Common myeloid progenitor, CD34-positive (primary cell): ENCODE data around the gene TRIM74. TPM values are rescaled to one million over a fixed set of nuclear protein-coding genes. Genes with fewer than 3 reads are reported as not detected.
"Not testable (repeated sequence)": the region's sequence is repeated elsewhere in the genome, so short reads cannot be mapped to it uniquely, and the experiment has no call there.

Experiments
- CTCF ChIA-PET: fragments of 350-600 bp; sonication (Branson Sonifier 250); formaldehyde crosslinking; loops from one replicate; lab custom pipeline; 2021; ENCODE audit warnings: antibody characterized with exemption; lab: Charles Lee
- POLR2A ChIA-PET: fragments of 350-600 bp; sonication (Branson Sonifier 250); formaldehyde crosslinking; loops from one replicate; lab custom pipeline; 2021; ENCODE audit warnings: antibody characterized with exemption; lab: Charles Lee
- DNase-seq, 3 donors: peaks; one replicate each; pipeline versions ENCODE4 v3.0.0 to v3.0.0-alpha.2; 2013
- H3K27ac ChIP-seq, 2 experiments: 1 replicate in 1 of 2; 2 replicates in 1 of 2; pipeline ENCODE4 v1.7.0; 2013; ENCODE audit warnings: inconsistent platforms in 2 of 2, low read length in 2 of 2, mild to moderate bottlenecking in 2 of 2, low read depth in 1 of 2, moderate library complexity in 1 of 2; ENCODE audit not compliant: severe bottlenecking in 2 of 2, insufficient read depth in 1 of 2, poor library complexity in 1 of 2
- H3K27me3 ChIP-seq, 5 experiments: replicated peaks in 2 of 5; 1 replicate in 3 of 5; 2 replicates in 2 of 5; pipeline versions ENCODE4 v1.6.1 to v1.7.0; 2013; ENCODE audit warnings: low read length in 4 of 5, mild to moderate bottlenecking in 2 of 5, moderate library complexity in 2 of 5, inconsistent platforms in 1 of 5; ENCODE audit not compliant: insufficient read depth in 5 of 5, control insufficient read depth in 4 of 5
- H3K36me3 ChIP-seq, 4 experiments: 1 replicate in 2 of 4; 2 replicates in 2 of 4; pipeline versions ENCODE4 v1.6.1 to v1.7.0; 2013; ENCODE audit warnings: low read length in 3 of 4, control low read depth in 1 of 4, mild to moderate bottlenecking in 1 of 4; ENCODE audit not compliant: control insufficient read depth in 4 of 4, insufficient read depth in 4 of 4
- H3K4me1 ChIP-seq, 4 experiments: 1 replicate in 3 of 4; 2 replicates in 1 of 4; pipeline versions ENCODE4 v1.6.1 to v1.7.1; 2013; ENCODE audit warnings: low read length in 3 of 4, mild to moderate bottlenecking in 3 of 4, control low read depth in 1 of 4, inconsistent platforms in 1 of 4, moderate library complexity in 1 of 4; ENCODE audit not compliant: control insufficient read depth in 4 of 4, insufficient read depth in 4 of 4; ENCODE audit errors: control extremely low read depth in 1 of 4
- H3K4me3 ChIP-seq, 7 experiments: 1 replicate in 4 of 7; 2 replicates in 3 of 7; pipeline versions ENCODE4 v1.5.1 to v1.7.0; 2013; ENCODE audit warnings: mild to moderate bottlenecking in 7 of 7, low read length in 6 of 7, moderate library complexity in 6 of 7, inconsistent platforms in 2 of 7, low read depth in 2 of 7, control low read depth in 1 of 7; ENCODE audit not compliant: insufficient read depth in 4 of 7, control insufficient read depth in 1 of 7; ENCODE audit errors: extremely low read depth in 1 of 7
- H3K9me3 ChIP-seq, 5 experiments: 1 replicate in 4 of 5; 2 replicates in 1 of 5; pipeline versions ENCODE4 v1.6.1 to v1.7.1; 2013; ENCODE audit warnings: low read length in 4 of 5, mild to moderate bottlenecking in 2 of 5, inconsistent platforms in 1 of 5, low read depth in 1 of 5, moderate library complexity in 1 of 5; ENCODE audit not compliant: control insufficient read depth in 4 of 5, insufficient read depth in 2 of 5; ENCODE audit errors: control extremely low read depth in 1 of 5
- WGBS: methylation state at CpG from one replicate; pipeline ENCODE4 v1.1.5; 2013; ENCODE audit not compliant: insufficient coverage; 5-methylcytosine and 5-hydroxymethylcytosine counted together
- polyA plus RNA-seq: library from polyadenylated mRNA; unstranded; fragments of 120-200 nt; gene quantifications from one replicate; pipeline ENCODE4 v1.2.1, GENCODE V29; 2013

The TRIM74 gene
- polyA plus RNA-seq = 5.0 TPM

GRCh38 chr7:72968980-72969516 is at the start of gene TRIM74:
Gene TRIM74, minus strand, starts transcription at chr7:72969466. Its CDS starts 3,309 bp downstream, at chr7:72966157.
- H3K36me3 ChIP-seq, H3K27ac ChIP-seq, H3K4me1 ChIP-seq, H3K27me3 ChIP-seq, POLR2A ChIA-PET, H3K9me3 ChIP-seq, H3K4me3 ChIP-seq, DNase-seq, CTCF ChIA-PET: not testable (repeated sequence)
- WGBS = no CpG with 5 or more reads among the region's 36 CpGs

GRCh38 chr7:73006491-73006890 is 37.2 kb upstream of the TRIM74 start:
- H3K4me1 ChIP-seq, H3K36me3 ChIP-seq, H3K27me3 ChIP-seq, CTCF ChIA-PET, H3K9me3 ChIP-seq, POLR2A ChIA-PET: not testable (repeated sequence)
- Histone ChIP-seq H3K27ac (peak overlapping the region in 1 of 2 experiments; percentile 83), H3K4me3 (peak overlapping the region in 5 of 7 experiments; percentile 46 to 72 (median 64))
- DNase-seq = peak in 1 of 3 donors; percentile 4
- 22% methylated on average over 7 of the region's 10 CpGs for WGBS

- DNase-seq = peak in 1 of 3 donors; percentile 99
- H3K4me3 ChIP-seq = peak overlapping the region; percentile 31 to 76 (median 59)
- H3K27ac ChIP-seq = peak overlapping the region; percentile 72 to 87
- POLR2A ChIA-PET, CTCF ChIA-PET, H3K36me3 ChIP-seq, H3K27me3 ChIP-seq, H3K9me3 ChIP-seq: not testable (repeated sequence)
- H3K4me1 ChIP-seq = peaks cover 0 to 10% (median 0%) of the 10 kb centered on the region in 4 experiments
- WGBS = 0% methylated on average over 28 of the region's 66 CpGs
Measured at GRCh38 chr7:73005693-73006447, 36.6 kb upstream of the TRIM74 start.

GRCh38 chr7:73005356-73005692 is 36.1 kb upstream of the TRIM74 start:
- H3K27me3 ChIP-seq, H3K36me3 ChIP-seq, POLR2A ChIA-PET, CTCF ChIA-PET, DNase-seq, H3K9me3 ChIP-seq: not testable (repeated sequence)
- peak overlapping the region; percentile 68 to 87 for H3K27ac ChIP-seq
- H3K4me3 ChIP-seq = peak overlapping the region in 5 of 7 experiments; percentile 26 to 68 (median 59)
- no CpG with 5 or more reads among the region's 30 CpGs for WGBS
- H3K4me1 ChIP-seq = peaks cover 0 to 10% (median 0%) of the 10 kb centered on the region in 4 experiments

GRCh38 chr7:72997887-72998468 is 28.7 kb upstream of the TRIM74 start:
- H3K27ac ChIP-seq, H3K9me3 ChIP-seq, H3K4me1 ChIP-seq, DNase-seq, CTCF ChIA-PET, H3K36me3 ChIP-seq, H3K27me3 ChIP-seq, POLR2A ChIA-PET, H3K4me3 ChIP-seq: not testable (repeated sequence)
- no CpG with 5 or more reads among the region's 11 CpGs for WGBS

- DNase-seq, POLR2A ChIA-PET, H3K27ac ChIP-seq, H3K27me3 ChIP-seq, H3K36me3 ChIP-seq, CTCF ChIA-PET, H3K9me3 ChIP-seq, H3K4me1 ChIP-seq, H3K4me3 ChIP-seq: not testable (repeated sequence)
- no CpG with 5 or more reads among the region's 8 CpGs for WGBS
Measured at GRCh38 chr7:72997447-72997846, 28.2 kb upstream of the TRIM74 start.

GRCh38 chr7:72995484-72995883 is 26.2 kb upstream of the TRIM74 start:
- WGBS = no CpG with 5 or more reads among the region's 8 CpGs
- H3K27ac ChIP-seq, DNase-seq, POLR2A ChIA-PET, CTCF ChIA-PET, H3K27me3 ChIP-seq, H3K9me3 ChIP-seq, H3K36me3 ChIP-seq, H3K4me3 ChIP-seq, H3K4me1 ChIP-seq: not testable (repeated sequence)
